PFSK-1 (cell line): ENCODE data around the gene ERCC6.

Experiments used
- FOXP2 ChIP-seq: optimal IDR thresholded peaks from 2 replicates; pipeline ENCODE3; 2011; ENCODE audit warnings: borderline replicate concordance, control low read depth, inconsistent platforms; ENCODE audit not compliant: insufficient read depth; ENCODE audit errors: extremely low read length, extremely low read depth
- POLR2AphosphoS5 ChIP-seq: IDR thresholded peaks from 2 replicates; pipeline ENCODE4 v1.6.1; 2012; ENCODE audit warnings: low read depth, mild to moderate bottlenecking, control low read depth, low read length, moderate library complexity
- SIN3A ChIP-seq: IDR thresholded peaks from 2 replicates; pipeline ENCODE4 v1.6.1; 2012; ENCODE audit warnings: mild to moderate bottlenecking, low read length, moderate library complexity, borderline replicate concordance; ENCODE audit not compliant: insufficient read depth

GRCh38 chr10:49577182-49577925 is 38.4 kb upstream of the ERCC6 start:
- TF ChIP-seq SIN3A (no peak), FOXP2 (no peak), POLR2AphosphoS5 (no peak)
